GM18873 (cell line): ENCODE data around the gene DCAF11.
"Not testable (repeated sequence)": the region's sequence is repeated elsewhere in the genome, so short reads cannot be mapped to it uniquely, and the experiment has no call there.

Experiments used
- ATAC-seq: cut with Tn5 transposase; IDR thresholded peaks from one replicate; pipeline ENCODE4 v1.9.1; 2021; ENCODE audit warnings: mild to moderate bottlenecking, moderate library complexity, moderate number of reproducible peaks; ENCODE audit not compliant: unreplicated experiment, low FRiP score

The DCAF11 gene

GRCh38 chr14:24095271-24096068 is 19.1 kb upstream of the DCAF11 start:
- ATAC-seq: peak; percentile 64

DNA sequence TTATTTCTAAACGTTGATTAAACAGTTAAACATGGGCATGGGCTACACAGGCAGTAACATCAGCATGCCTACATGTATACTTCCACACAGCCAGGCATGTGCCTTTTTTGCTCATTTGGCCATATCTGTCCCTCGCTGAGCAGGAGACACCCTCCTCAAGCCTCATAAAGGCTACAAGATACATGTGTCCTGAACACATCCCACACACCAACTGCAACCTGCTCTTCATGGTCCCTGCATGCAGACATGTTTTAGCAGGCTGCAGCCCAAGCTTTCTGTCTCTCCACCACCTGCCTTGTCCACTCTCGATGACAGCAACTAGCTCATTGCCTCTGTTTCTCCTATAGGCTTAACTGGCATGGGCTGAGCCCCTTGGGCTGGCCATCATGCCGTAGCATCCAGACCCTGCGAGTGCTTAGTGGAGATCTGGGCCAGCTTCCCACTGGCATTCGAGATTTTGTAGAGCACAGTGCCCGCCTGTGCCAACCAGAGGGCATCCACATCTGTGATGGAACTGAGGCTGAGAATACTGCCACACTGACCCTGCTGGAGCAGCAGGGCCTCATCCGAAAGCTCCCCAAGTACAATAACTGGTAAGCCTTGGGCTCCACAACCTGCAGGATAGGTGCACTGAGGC is 17.9 kb upstream of the DCAF11 start:
- no peak for ATAC-seq

- ATAC-seq: no peak
Measured at GRCh38 chr14:24098229-24098926, 16.2 kb upstream of the DCAF11 start.

- ATAC-seq: no peak
Measured at GRCh38 chr14:24098927-24099813, 15.4 kb upstream of the DCAF11 start.

DNA sequence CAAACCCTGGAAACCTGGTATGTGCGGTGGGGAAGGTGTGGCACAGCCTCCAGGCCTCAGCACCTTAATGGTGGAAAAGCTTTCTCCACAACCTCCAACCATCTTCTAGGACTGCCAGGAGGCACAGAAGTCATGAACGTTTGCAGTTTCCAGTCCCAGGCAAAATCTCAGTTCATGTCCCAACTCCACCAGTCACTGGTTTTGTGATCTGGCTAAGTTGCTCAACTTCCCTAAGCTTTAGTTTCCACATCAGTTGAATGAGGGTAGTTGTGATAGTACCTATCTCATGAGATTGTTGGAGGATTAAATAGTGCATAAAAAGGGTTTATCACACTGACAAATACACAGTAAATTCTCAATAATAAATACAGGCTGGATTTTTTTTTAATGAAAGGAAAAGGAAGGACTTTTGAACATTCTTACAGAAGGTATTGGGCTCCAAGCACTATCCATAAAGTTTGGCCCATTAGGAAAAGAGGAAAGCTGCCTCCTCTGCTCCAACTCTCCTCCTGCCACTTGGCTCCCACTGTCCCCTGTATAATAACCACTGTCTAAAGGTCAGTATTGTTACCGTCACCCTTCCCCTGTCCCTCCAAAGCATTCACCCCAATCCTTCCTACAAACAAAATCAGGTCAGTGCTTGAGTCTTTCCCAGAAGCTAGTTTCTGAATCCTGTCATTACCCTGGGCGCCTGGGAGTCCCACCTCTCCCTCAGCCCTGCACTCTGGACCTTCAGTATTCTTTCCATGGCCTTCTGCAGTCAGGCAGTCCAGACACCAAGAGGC is 14.2 kb upstream of the DCAF11 start:
- ATAC-seq: no peak

- no peak for ATAC-seq
Measured at GRCh38 chr14:24100982-24101494, 13.5 kb upstream of the DCAF11 start.

GRCh38 chr14:24102357-24103048 is 12.1 kb upstream of the DCAF11 start:
- no peak for ATAC-seq

DNA sequence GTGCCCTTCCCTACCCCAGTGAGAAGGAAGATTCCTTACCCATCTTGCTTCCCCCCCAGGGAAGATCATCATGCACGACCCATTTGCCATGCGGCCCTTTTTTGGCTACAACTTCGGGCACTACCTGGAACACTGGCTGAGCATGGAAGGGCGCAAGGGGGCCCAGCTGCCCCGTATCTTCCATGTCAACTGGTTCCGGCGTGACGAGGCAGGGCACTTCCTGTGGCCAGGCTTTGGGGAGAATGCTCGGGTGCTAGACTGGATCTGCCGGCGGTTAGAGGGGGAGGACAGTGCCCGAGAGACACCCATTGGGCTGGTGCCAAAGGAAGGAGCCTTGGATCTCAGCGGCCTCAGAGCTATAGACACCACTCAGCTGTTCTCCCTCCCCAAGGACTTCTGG is 11.1 kb upstream of the DCAF11 start:
- ATAC-seq: no peak

- ATAC-seq: not testable (repeated sequence)
Measured at GRCh38 chr14:24105609-24106239, 8.9 kb upstream of the DCAF11 start.

DNA sequence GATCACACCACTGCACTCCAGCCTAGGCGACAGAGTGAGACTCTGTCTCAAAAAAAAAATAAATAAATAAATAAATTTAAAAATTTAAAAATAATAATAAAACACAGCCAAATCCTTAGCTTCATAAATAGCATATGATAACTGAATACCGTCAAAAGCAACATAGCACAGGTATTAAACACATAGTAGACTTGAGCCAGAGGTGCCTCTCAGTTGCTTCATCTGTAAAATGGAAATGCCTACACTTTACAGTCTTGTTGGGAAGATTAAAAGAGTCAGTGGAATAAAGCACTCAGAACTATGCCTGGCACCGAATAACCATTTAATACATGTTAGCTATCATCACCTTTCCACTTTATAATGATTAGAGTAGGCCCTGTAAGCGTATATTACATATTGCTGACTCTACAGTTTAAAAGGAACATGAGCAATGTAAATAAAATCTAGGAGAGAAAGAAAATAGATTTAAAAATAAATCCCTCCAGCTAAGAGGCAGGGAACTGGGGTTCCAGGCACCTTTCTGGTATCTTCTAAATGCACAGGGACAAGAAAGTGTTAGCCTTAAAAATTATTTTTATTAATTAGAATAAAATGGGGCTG is 7.8 kb upstream of the DCAF11 start:
- no peak for ATAC-seq

- no peak for ATAC-seq
Measured at GRCh38 chr14:24108336-24108874, 6.2 kb upstream of the DCAF11 start.

GRCh38 chr14:24110060-24110459 is 4.5 kb upstream of the DCAF11 start:
- ATAC-seq: no peak

GRCh38 chr14:24110523-24110922 is 4.1 kb upstream of the DCAF11 start:
- no peak for ATAC-seq

- ATAC-seq: no peak
Measured at GRCh38 chr14:24113379-24113800, 1.2 kb upstream of the DCAF11 start.

DNA sequence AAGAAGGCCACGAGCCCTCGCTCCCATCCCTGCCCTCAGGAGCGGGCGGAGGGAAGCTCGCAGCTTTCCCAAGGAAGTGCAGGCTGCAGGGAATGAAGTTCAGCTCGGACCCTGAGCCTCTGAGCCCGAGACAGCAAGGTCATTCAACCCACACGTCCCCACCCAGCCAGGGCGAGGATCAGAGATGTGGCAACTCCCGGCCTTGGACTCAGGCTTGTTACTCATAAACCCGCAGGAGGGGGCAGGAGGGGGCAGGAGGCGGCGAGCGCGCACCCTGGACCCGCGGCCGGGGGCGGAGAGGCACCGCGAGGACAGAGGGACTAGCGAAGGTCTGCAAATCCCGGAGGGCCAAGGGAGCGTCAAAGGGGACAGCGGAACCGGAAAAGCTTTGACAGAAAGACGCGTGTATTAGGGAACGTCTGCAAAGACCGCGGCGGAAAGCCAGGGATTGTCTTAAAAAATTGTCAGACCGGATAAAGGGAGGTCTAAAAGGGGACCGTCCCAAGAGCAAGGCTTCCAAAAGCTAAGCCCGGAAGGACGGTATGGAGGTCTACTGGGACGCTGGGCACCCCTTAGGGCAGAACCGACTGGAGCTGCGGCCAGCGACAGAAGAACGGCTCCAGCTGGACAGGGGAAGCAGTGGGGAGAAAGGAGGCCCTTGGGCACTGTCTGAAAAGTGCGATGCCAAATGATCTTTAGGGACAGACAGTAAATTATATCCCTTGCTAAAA is 611 bp upstream of the DCAF11 start:
- peak; percentile 0 for ATAC-seq

DNA sequence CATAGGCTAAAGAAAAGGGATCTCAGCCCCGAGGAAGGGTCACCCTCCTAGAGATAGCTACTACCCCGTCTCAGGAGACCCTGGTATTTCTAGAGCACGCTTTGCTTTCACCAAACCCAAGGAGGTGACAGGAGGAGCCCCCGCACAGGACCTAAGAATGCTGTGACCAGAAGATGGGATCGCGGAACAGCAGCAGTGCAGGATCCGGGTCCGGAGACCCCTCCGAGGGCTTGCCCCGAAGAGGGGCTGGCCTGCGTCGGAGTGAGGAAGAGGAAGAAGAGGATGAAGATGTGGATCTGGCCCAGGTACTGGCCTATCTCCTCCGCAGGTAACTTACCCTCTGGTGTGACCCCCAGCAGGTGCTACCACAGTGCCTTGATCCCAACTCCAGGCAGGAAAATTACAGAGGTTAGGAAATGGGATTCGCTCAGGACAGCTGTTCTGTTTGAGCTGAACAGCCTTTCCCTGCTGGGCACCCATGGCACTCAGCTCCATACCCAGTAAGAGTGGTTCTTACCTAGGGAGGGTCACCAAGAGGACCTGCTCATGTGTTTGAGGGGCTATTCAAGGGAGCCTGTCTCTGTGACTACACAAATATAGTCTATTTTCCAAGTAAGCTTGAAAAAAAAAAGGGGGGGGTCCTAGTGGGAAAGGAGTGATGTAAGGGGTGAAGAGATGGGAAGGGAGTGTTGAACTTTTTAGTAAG is 998 bp downstream of the DCAF11 start:
- no peak for ATAC-seq
